CD4-positive, CD25-positive, alpha-beta regulatory T cell (primary cell): ENCODE measurements around the gene SLC47A1. TPM values are rescaled to one million over a fixed set of nuclear protein-coding genes. Genes with fewer than 3 reads are reported as not detected.
A peak's percentile ranks its signal among the peaks of the same experiment; 100 is the strongest.
"Not testable (repeated sequence)": the region's sequence is repeated elsewhere in the genome, so short reads cannot be mapped to it uniquely, and the experiment has no call there.

ENCODE experiments used
- ATAC-seq, 2 donors: fragments of 150-1000 bp; cut with Tn5 transposase; one replicate each; pipeline ENCODE4 v1.10.0; 2021; ENCODE audit warnings: low read depth in 2 of 2, moderate number of reproducible peaks in 2 of 2, moderate library complexity in 1 of 2
- DNase-seq, 3 donors: peaks; one replicate each; pipeline versions ENCODE4 v3.0.0 to v3.0.0-alpha.2; 2012 to 2022; ENCODE audit warnings: mixed read lengths in 1 of 3
- H3K27ac ChIP-seq: one replicate; pipeline ENCODE4 v1.7.0; 2013; ENCODE audit warnings: mild to moderate bottlenecking, low read length; ENCODE audit not compliant: insufficient read depth, poor library complexity, severe bottlenecking
- H3K27me3 ChIP-seq: one replicate; pipeline ENCODE4 v1.7.0; 2013; ENCODE audit warnings: low read length; ENCODE audit not compliant: control insufficient read depth, insufficient read depth
- H3K36me3 ChIP-seq: one replicate; pipeline ENCODE4 v1.7.0; 2013; ENCODE audit warnings: mild to moderate bottlenecking, low read length, moderate library complexity; ENCODE audit not compliant: control insufficient read depth, insufficient read depth
- H3K4me1 ChIP-seq: 2 replicates; pipeline ENCODE4 v1.7.0; 2013; ENCODE audit warnings: mild to moderate bottlenecking, low read length; ENCODE audit not compliant: insufficient read depth, control insufficient read depth, poor library complexity, severe bottlenecking
- H3K4me3 ChIP-seq: one replicate; pipeline ENCODE4 v1.7.0; 2013; ENCODE audit warnings: low read depth, mild to moderate bottlenecking, low read length, moderate library complexity
- H3K9me3 ChIP-seq, 2 experiments: 1 replicate in 1 of 2; 2 replicates in 1 of 2; pipeline ENCODE4 v1.7.0; 2013; ENCODE audit warnings: low read length in 2 of 2, mild to moderate bottlenecking in 1 of 2, moderate library complexity in 1 of 2; ENCODE audit not compliant: control insufficient read depth in 2 of 2
- H3K27ac Mint-ChIP-seq, 3 donors: one replicate each; pipeline ENCODE4 v1.8.0; 2020 to 2022; ENCODE audit warnings: mild to moderate bottlenecking in 3 of 3, mixed read lengths in 3 of 3, moderate library complexity in 2 of 3
- H3K27me3 Mint-ChIP-seq: one replicate; pipeline ENCODE4 v1.8.0; 2022; ENCODE audit warnings: mild to moderate bottlenecking, mixed read lengths
- H3K36me3 Mint-ChIP-seq: one replicate; pipeline ENCODE4 v1.8.0; 2020; ENCODE audit warnings: mixed read lengths
- H3K4me1 Mint-ChIP-seq, 4 donors: one replicate each; pipeline ENCODE4 v1.8.0; 2020 to 2022; ENCODE audit warnings: mixed read lengths in 4 of 4, mild to moderate bottlenecking in 1 of 4
- H3K4me3 Mint-ChIP-seq, 4 donors: one replicate each; pipeline ENCODE4 v1.8.0; 2020 to 2022; ENCODE audit warnings: mild to moderate bottlenecking in 4 of 4, mixed read lengths in 4 of 4, moderate library complexity in 3 of 4
- H3K9me3 Mint-ChIP-seq, 7 donors: one replicate each; pipeline ENCODE4 v1.8.0; 2020 to 2022; ENCODE audit warnings: mixed read lengths in 7 of 7, mild to moderate bottlenecking in 3 of 7, moderate library complexity in 2 of 7
- polyA plus RNA-seq, 4 donors: library from polyadenylated mRNA; unstranded; fragments of 300-500 nt; fragmentation: Illumina TruSeq; gene quantifications; one replicate each; pipeline ENCODE4 v1.2.3, GENCODE V29; 2021
- total RNA-seq: library from RNA; stranded (reverse); gene quantifications from one replicate; pipeline ENCODE4 v1.2.3, GENCODE V29; 2022

The SLC47A1 gene
- total and polyA plus RNA-seq, 5 donors from 2014 or later = 1.0 TPM; not detected in 4

DNA sequence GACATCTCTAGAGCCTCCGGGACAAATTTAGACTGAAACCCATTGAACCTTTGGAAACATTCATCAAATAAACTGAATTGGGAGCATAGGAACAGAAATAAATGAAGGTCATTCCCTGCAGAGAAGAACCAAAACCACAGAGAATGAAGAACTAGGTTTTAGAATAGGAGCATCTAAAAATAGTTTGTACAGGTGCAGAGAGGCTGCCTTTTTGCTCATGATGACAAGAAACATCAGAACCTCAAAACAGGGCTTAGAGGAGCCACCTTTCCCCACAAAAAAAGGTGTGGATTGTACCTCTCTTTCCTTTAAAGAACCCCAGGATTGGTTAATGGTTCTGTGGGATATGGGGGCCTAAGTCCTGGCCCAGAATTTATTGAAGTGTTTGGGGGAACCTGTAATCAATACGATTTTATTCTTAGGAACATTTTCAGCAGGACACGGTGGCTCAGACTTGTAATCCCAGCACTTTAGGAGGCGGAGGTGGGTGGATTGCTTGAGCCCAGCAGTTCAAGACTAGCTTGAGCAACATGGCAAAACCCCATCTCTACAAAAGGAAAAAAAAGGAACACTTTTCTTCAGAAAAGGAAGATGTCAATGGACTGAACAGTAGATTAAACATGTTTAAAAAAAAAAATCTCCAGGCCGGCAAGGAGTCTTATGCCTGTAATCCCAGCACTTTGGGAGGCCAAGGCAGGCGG, 37.7 kb upstream of the SLC47A1 start:
- no peak overlapping the region for H3K4me3 Mint-ChIP-seq

DNA sequence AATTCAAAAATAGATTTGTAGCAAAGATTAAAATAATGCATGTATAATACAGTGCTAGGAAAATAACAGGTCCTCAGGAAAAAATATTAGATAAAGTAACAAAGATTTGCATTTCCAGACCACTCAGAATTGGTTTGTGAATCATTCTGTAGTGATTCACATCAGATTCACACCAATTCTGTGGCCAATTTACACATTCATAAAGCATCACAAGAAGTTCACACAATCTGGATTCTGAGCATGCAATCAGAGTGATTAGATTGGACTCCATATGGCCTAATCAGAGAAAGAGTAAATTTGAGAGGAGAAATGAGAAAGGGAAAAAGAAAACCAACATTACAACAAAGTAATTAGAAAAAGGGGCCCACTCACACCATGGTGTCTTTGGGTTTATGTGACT, 36.0 kb upstream of the SLC47A1 start:
- H3K36me3 Mint-ChIP-seq = no peaks in the 10 kb centered on the region
- H3K27me3 Mint-ChIP-seq = peaks cover 11% of the 10 kb centered on the region
- no peak overlapping the region for H3K27ac Mint-ChIP-seq
- DNase-seq = no peak
- no peaks in the 10 kb centered on the region for H3K9me3 Mint-ChIP-seq
- no peaks in the 10 kb centered on the region for H3K36me3 ChIP-seq
- H3K4me3 ChIP-seq = no peak overlapping the region
- no peaks in the 10 kb centered on the region for H3K9me3 ChIP-seq
- H3K4me1 ChIP-seq = no peaks in the 10 kb centered on the region
- peaks cover under 1 to 5% (median 2%) of the 10 kb centered on the region in 4 donors for H3K4me1 Mint-ChIP-seq
- no peaks in the 10 kb centered on the region for H3K27me3 ChIP-seq
- no peak overlapping the region for H3K27ac ChIP-seq
- no peak overlapping the region for H3K4me3 Mint-ChIP-seq
- ATAC-seq = no peak

More for the DNA sequence above, 37.7 kb upstream of the SLC47A1 start:
- peaks cover 0 to 2% (median 0%) of the 10 kb centered on the region in 4 donors for H3K4me1 Mint-ChIP-seq
- no peaks in the 10 kb centered on the region for H3K4me1 ChIP-seq
- no peak overlapping the region for H3K27ac Mint-ChIP-seq
- H3K36me3 ChIP-seq = no peaks in the 10 kb centered on the region
- no peaks in the 10 kb centered on the region for H3K9me3 Mint-ChIP-seq
- peaks cover 22% of the 10 kb centered on the region for H3K27me3 Mint-ChIP-seq
- ATAC-seq (no peak), DNase-seq (no peak)
- H3K27ac ChIP-seq = no peak overlapping the region
- no peaks in the 10 kb centered on the region for H3K9me3 ChIP-seq
- no peaks in the 10 kb centered on the region for H3K27me3 ChIP-seq
- H3K36me3 Mint-ChIP-seq = no peaks in the 10 kb centered on the region
- H3K4me3 ChIP-seq = no peak overlapping the region

DNA sequence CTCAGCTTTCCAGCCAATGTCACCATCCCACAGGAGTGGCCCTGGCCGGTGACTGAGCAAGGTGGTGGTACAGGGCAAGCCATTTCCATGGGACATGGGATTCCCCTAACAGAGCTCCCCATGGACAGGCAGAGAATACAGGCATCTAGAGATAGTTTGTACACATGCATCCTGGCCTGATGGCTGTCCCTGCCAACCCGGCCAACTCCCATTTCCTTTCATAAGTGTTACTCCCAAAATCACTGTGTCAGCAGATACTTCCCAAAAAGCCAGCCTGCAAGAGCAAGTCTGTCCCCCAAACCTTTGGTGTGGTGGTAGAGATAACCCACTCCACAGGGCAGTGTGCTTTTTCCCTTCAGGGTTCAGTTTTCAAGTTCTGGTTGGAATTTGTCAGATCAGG, 32.4 kb upstream of the SLC47A1 start:
- Mint-ChIP-seq H3K4me3 (no peak overlapping the region), H3K36me3 (no peaks in the 10 kb centered on the region), H3K4me1 (peaks cover 4 to 9% (median 6%) of the 10 kb centered on the region in 4 donors), H3K27me3 (peaks cover 12% of the 10 kb centered on the region), H3K9me3 (no peaks in the 10 kb centered on the region), H3K27ac (no peak overlapping the region)
- no peaks in the 10 kb centered on the region for H3K9me3 ChIP-seq
- H3K4me1 ChIP-seq = no peaks in the 10 kb centered on the region
- no peak overlapping the region for H3K4me3 ChIP-seq
- no peaks in the 10 kb centered on the region for H3K36me3 ChIP-seq
- DNase-seq (no peak), ATAC-seq (no peak)
- H3K27me3 ChIP-seq = no peaks in the 10 kb centered on the region
- no peak overlapping the region for H3K27ac ChIP-seq

DNA sequence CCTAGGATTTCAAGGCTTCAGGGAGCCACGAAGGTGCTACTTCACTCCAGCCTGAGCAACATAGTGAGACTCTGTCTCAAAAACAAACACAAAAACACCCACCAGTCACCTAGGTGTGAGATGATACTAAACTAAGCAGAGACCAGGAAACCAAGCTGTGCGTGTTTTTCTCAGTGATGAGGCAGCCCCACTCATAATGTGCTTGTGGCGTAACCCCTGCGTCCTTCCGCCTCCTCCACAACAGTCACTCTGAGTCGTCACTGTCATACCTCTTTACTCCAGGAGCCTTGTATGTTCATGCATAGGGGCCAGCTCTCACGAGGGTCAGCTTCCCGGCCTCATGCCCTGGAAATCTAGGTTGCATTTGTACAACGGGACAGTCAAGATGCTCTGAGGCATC, 31.1 kb upstream of the SLC47A1 start:
- Histone ChIP-seq H3K9me3 (no peaks in the 10 kb centered on the region), H3K4me3 (peak overlapping the region; percentile 10), H3K27ac (peak overlapping the region; percentile 55), H3K36me3 (no peaks in the 10 kb centered on the region), H3K4me1 (no peaks in the 10 kb centered on the region), H3K27me3 (no peaks in the 10 kb centered on the region)
- H3K27me3 Mint-ChIP-seq = peaks cover 8% of the 10 kb centered on the region
- ATAC-seq (peak; percentile 89 to 92), DNase-seq (peak in 2 of 3 donors; percentile 58 to 62)
- H3K9me3 Mint-ChIP-seq = no peaks in the 10 kb centered on the region
- H3K4me3 Mint-ChIP-seq = peak overlapping the region in 2 of 4 donors; percentile 1 to 23
- H3K36me3 Mint-ChIP-seq = no peaks in the 10 kb centered on the region
- peak overlapping the region in 2 of 3 donors; percentile 14 to 63 for H3K27ac Mint-ChIP-seq
- peaks cover 4 to 9% (median 6%) of the 10 kb centered on the region in 4 donors for H3K4me1 Mint-ChIP-seq

DNA sequence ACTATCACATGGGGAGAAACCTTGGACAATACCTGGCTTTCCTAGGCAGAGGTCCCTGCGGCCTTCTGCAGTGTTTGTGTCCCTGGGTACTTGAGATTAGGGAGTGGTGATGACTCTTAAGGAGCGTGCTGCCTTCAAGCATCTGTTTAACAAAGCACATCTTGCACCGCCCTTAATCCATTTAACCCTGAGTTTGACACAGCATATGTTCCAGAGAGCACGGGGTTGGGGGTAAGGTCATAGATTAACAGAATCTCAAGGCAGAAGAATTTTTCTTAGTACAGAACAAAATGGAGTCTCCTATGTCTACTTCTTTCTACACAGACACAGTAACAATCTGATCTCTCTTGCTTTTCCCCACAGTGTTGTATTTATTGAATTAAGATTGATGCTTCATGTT, 28.1 kb upstream of the SLC47A1 start:
- not testable (repeated sequence) for H3K9me3 ChIP-seq, ATAC-seq, DNase-seq, H3K36me3 Mint-ChIP-seq, H3K4me1 ChIP-seq, H3K9me3 Mint-ChIP-seq, H3K27ac ChIP-seq, H3K27ac Mint-ChIP-seq, H3K4me3 ChIP-seq, H3K36me3 ChIP-seq, H3K27me3 ChIP-seq
- peak overlapping the region; percentile 79 to 89 (median 82) for H3K4me3 Mint-ChIP-seq
- H3K27me3 Mint-ChIP-seq = peaks cover 23% of the 10 kb centered on the region
- H3K4me1 Mint-ChIP-seq = peaks cover 10 to 22% (median 15%) of the 10 kb centered on the region in 4 donors

DNA sequence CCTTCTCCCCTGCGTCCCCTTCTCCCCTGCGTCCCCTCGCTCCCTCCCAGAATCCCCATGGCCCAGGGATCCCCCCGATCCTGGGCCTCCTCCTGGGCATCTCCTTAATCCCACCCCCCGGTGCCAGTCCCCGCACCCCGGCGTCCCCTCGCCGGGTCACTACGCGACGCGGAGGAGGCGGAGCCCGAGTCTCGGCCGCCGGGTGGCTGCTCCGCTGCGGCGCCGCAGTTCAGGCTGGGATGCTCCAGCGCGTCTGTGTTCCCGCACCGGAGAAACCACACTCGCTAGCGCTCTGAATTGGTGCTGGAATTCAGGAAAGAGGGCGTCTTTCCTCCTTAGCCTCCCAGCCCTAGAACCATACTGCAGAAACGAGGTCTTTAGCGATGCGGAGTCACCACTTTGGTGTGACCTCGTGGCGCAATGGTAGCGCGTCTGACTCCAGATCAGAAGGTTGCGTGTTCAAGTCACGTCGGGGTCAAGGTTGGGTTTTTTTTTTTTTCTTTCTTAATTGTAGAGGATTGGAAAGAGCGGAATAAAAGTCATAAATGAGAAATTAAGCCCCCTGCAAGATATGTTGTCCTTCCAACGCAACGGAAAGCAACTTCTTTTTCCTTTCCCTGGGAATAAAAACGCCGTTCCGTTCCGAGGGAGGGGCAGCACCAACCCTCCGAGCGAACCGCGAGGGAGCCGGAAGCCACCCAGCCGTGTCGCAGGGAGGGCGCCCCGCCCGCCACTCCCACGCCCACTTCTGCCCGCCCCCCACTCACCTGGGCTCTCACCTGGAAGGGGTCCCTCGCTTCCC, 25.7 kb upstream of the SLC47A1 start:
- peak; percentile 71 to 73 for ATAC-seq
- Histone ChIP-seq H3K4me1 (peaks cover 10% of the 10 kb centered on the region), H3K9me3 (no peaks in the 10 kb centered on the region), H3K27me3 (no peaks in the 10 kb centered on the region), H3K4me3 (peak overlapping the region; percentile 86), H3K36me3 (no peaks in the 10 kb centered on the region), H3K27ac (peak overlapping the region; percentile 56)
- Mint-ChIP-seq H3K27ac (peak overlapping the region; percentile 94 to 100 (median 97)), H3K4me1 (peaks cover 8 to 18% (median 9%) of the 10 kb centered on the region in 4 donors), H3K4me3 (peak overlapping the region; percentile 89 to 96 (median 95)), H3K27me3 (peaks cover 23% of the 10 kb centered on the region), H3K36me3 (peaks cover 4% of the 10 kb centered on the region), H3K9me3 (peaks cover 0 to 4% (median 0%) of the 10 kb centered on the region in 7 donors)
- DNase-seq = peak; percentile 64 to 88 (median 75)

DNA sequence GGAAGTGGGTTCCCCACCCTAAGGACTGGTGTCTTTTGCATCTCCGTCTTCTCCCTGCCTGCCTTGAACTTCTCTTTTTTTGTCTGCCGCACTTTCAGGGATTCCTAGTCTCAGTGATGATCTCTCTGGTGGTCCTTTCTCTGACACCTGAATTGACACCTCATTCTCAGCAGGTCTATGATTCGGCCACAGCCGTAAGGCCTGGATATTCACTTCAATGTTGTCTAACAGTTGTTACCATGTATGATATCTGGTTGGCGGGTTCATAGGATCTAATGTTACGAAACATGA, 25.1 kb upstream of the SLC47A1 start:
- H3K4me1 ChIP-seq = peaks cover 10% of the 10 kb centered on the region
- peak overlapping the region; percentile 50 for H3K4me3 ChIP-seq
- H3K27ac ChIP-seq = peak overlapping the region; percentile 56
- no peaks in the 10 kb centered on the region for H3K9me3 ChIP-seq
- no peaks in the 10 kb centered on the region for H3K36me3 ChIP-seq
- Mint-ChIP-seq H3K4me3 (peak overlapping the region; percentile 89 to 96 (median 95)), H3K27ac (peak overlapping the region; percentile 94 to 100 (median 97)), H3K9me3 (peaks cover 0 to 4% (median 0%) of the 10 kb centered on the region in 7 donors), H3K27me3 (peaks cover 24% of the 10 kb centered on the region), H3K4me1 (peaks cover 8 to 18% (median 9%) of the 10 kb centered on the region in 4 donors), H3K36me3 (peaks cover 4% of the 10 kb centered on the region)
- no peaks in the 10 kb centered on the region for H3K27me3 ChIP-seq
- DNase-seq (no peak), ATAC-seq (no peak)
